HG03139 (cell line): ENCODE results near the gene MLN.

Source experiments
- ATAC-seq: cut with Tn5 transposase; IDR thresholded peaks from one replicate; pipeline ENCODE4 v1.9.1; 2021; ENCODE audit not compliant: unreplicated experiment

The MLN gene

GRCh38 chr6:33803571-33804053 is at the start of gene MLN:
TSS of gene MLN (minus strand) at chr6:33804003. CDS start at chr6:33801163, 2,840 bp downstream.
- ATAC-seq: no peak

GRCh38 chr6:33853026-33853425 is 49.2 kb upstream of the MLN start:
- ATAC-seq: no peak

- ATAC-seq: no peak
Observed at GRCh38 chr6:33851959-33852358, 48.2 kb upstream of the MLN start.

GRCh38 chr6:33850869-33851541 is 47.2 kb upstream of the MLN start:
- no peak for ATAC-seq

- ATAC-seq: no peak
Observed at GRCh38 chr6:33850296-33850695, 46.5 kb upstream of the MLN start.

- no peak for ATAC-seq
Observed at GRCh38 chr6:33849500-33850075, 45.8 kb upstream of the MLN start.

- ATAC-seq: no peak
Observed at GRCh38 chr6:33848484-33848883, 44.7 kb upstream of the MLN start.

GRCh38 chr6:33847867-33848266 is 44.1 kb upstream of the MLN start:
- no peak for ATAC-seq

GRCh38 chr6:33847078-33847477 is 43.3 kb upstream of the MLN start:
- ATAC-seq: no peak

GRCh38 chr6:33846226-33846625 is 42.4 kb upstream of the MLN start:
- no peak for ATAC-seq

- ATAC-seq: no peak
Observed at GRCh38 chr6:33845031-33845745, 41.4 kb upstream of the MLN start.

GRCh38 chr6:33843131-33844121 is 39.6 kb upstream of the MLN start:
- no peak for ATAC-seq

- ATAC-seq: no peak
Observed at GRCh38 chr6:33841868-33842267, 38.1 kb upstream of the MLN start.

- no peak for ATAC-seq
Observed at GRCh38 chr6:33841070-33841469, 37.3 kb upstream of the MLN start.

- no peak for ATAC-seq
Observed at GRCh38 chr6:33840048-33840926, 36.5 kb upstream of the MLN start.

GRCh38 chr6:33839399-33840047 is 35.7 kb upstream of the MLN start:
- no peak for ATAC-seq

- ATAC-seq: no peak
Observed at GRCh38 chr6:33838983-33839382, 35.2 kb upstream of the MLN start.

- no peak for ATAC-seq
Observed at GRCh38 chr6:33837971-33838665, 34.3 kb upstream of the MLN start.
